Measurements from ENCODE around the gene DENND4A. TPM values are rescaled to one million over a fixed set of nuclear protein-coding genes. Genes with fewer than 3 reads are reported as not detected.

Gene DENND4A
- total and polyA plus RNA-seq, 9 of the 15 experiments (the other 6 are each of a cell fraction or from before 2014, with no cell fraction given): 6.8 to 32.3 (median 19.9) TPM

DNA sequence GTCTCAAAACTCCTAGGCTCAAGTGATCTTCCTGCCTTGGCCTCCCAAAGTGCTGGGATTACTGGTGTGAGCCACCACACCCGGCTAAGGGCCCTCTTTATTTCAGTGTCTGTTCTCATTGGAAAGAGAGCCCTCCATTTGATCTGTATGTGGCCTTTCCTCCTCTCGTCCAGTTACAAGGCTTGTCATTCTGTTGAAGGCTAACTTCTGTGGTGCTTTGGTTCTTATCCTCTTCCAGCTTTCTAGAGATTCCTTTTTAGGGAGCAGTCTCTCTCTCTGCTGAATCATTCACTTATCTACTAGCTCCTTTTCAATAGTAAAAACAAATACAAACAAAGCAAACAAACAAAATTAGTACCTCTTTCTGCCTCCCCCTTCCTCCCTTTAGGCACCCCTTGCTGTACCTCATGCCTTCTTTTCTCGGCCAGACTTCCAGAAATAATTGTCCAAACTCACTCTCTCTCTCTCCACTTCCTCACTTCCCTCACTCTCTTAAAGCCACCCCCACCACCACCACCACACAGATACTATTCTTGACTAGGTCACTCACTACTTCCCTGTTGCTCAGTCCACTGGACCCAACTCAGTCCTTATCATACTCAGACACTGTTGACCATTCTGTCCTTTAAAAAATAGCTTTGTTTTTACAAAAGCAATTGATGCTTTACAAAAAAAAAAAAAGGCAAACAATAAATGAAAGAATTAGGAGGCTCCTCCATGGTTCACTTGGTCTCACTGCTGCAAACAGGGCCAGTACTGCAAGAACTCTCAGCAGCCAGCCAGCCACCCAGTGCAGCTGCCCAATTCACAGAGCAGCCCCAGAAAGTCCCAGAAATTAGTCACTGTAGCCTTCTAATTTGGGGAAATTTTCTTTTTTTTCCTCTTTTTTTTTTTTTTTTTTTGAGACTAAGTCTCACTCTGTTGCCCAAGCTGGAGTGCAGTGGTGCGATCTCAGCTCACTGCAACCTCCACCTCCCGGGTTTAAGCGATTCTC, 45.5 kb upstream of the DENND4A start (continued):
- peak in 1 of 2 experiments; percentile 93; a peak in 2 of 4 replicates for TF ChIP-seq HDAC1 (IDR thresholded peaks at IDR 0.05)
- TF ChIP-seq, protein P1, sequence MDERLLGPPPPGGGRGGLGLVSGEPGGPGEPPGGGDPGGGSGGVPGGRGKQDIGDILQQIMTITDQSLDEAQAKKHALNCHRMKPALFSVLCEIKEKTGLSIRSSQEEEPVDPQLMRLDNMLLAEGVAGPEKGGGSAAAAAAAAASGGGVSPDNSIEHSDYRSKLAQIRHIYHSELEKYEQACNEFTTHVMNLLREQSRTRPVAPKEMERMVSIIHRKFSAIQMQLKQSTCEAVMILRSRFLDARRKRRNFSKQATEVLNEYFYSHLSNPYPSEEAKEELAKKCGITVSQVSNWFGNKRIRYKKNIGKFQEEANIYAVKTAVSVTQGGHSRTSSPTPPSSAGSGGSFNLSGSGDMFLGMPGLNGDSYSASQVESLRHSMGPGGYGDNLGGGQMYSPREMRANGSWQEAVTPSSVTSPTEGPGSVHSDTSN (CRISPR knock-in tag; IDR thresholded peaks at IDR 0.05; ENCODE audit: low read depth): no peak
- TF ChIP-seq, protein P1 (tag; conservative IDR thresholded peaks at IDR 0.05; ENCODE audit: low read depth): no peak
- no peak for TF ChIP-seq MCM3 (IDR thresholded peaks at IDR 0.05)
- TF ChIP-seq KAT7 (CRISPR knock-in tag; IDR thresholded peaks at IDR 0.05; ENCODE audit: borderline replicate concordance): no peak
- TF ChIP-seq, protein P2, sequence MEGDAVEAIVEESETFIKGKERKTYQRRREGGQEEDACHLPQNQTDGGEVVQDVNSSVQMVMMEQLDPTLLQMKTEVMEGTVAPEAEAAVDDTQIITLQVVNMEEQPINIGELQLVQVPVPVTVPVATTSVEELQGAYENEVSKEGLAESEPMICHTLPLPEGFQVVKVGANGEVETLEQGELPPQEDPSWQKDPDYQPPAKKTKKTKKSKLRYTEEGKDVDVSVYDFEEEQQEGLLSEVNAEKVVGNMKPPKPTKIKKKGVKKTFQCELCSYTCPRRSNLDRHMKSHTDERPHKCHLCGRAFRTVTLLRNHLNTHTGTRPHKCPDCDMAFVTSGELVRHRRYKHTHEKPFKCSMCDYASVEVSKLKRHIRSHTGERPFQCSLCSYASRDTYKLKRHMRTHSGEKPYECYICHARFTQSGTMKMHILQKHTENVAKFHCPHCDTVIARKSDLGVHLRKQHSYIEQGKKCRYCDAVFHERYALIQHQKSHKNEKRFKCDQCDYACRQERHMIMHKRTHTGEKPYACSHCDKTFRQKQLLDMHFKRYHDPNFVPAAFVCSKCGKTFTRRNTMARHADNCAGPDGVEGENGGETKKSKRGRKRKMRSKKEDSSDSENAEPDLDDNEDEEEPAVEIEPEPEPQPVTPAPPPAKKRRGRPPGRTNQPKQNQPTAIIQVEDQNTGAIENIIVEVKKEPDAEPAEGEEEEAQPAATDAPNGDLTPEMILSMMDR (IDR thresholded peaks at IDR 0.05 in 2 of 3, conservative IDR thresholded peaks at IDR 0.05 in 1 of 3; ENCODE audit: insufficient read depth in 2 of 3, low read depth in 1 of 3, low read length in 3 of 3): 0 out of 6 replicates have a peak, but pooled peaks of 1 of the 3 experiments have one; percentile 0
- TF ChIP-seq ZNF444 (CRISPR knock-in tag; IDR thresholded peaks at IDR 0.05): no peak
- TF ChIP-seq, protein P3, sequence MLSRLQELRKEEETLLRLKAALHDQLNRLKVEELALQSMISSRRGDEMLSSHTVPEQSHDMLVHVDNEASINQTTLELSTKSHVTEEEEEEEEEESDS (CRISPR knock-in tag; IDR thresholded peaks at IDR 0.05): no peak
- no peak for TF ChIP-seq ARHGAP35 (IDR thresholded peaks at IDR 0.05; ENCODE audit: partially characterized antibody)
- TF ChIP-seq, protein P4, sequence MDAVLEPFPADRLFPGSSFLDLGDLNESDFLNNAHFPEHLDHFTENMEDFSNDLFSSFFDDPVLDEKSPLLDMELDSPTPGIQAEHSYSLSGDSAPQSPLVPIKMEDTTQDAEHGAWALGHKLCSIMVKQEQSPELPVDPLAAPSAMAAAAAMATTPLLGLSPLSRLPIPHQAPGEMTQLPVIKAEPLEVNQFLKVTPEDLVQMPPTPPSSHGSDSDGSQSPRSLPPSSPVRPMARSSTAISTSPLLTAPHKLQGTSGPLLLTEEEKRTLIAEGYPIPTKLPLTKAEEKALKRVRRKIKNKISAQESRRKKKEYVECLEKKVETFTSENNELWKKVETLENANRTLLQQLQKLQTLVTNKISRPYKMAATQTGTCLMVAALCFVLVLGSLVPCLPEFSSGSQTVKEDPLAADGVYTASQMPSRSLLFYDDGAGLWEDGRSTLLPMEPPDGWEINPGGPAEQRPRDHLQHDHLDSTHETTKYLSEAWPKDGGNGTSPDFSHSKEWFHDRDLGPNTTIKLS (IDR thresholded peaks at IDR 0.05; ENCODE audit: borderline replicate concordance, low read depth): no peak
- no peak for TF ChIP-seq HNRNPL (IDR thresholded peaks at IDR 0.05; ENCODE audit: low read depth, low read length)
- no peak for TF ChIP-seq MAX (CRISPR knock-in tag; IDR thresholded peaks at IDR 0.05)
- no peak for TF ChIP-seq KDM5B (IDR thresholded peaks at IDR 0.05; ENCODE audit: insufficient replicate concordance, low read depth, low read length)
- no peak for TF ChIP-seq ZBTB1 (CRISPR knock-in tag; IDR thresholded peaks at IDR 0.05; ENCODE audit: borderline replicate concordance, low read depth)
- TF ChIP-seq, protein P5, sequence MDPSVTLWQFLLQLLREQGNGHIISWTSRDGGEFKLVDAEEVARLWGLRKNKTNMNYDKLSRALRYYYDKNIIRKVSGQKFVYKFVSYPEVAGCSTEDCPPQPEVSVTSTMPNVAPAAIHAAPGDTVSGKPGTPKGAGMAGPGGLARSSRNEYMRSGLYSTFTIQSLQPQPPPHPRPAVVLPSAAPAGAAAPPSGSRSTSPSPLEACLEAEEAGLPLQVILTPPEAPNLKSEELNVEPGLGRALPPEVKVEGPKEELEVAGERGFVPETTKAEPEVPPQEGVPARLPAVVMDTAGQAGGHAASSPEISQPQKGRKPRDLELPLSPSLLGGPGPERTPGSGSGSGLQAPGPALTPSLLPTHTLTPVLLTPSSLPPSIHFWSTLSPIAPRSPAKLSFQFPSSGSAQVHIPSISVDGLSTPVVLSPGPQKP (CRISPR knock-in tag; IDR thresholded peaks at IDR 0.05): no peak
- no peak for TF ChIP-seq ATF3 (IDR thresholded peaks at IDR 0.05)
- TF ChIP-seq ATF3 (CRISPR knock-in tag; conservative IDR thresholded peaks at IDR 0.05): no peak
